ENCODE measurements around the gene HCN3.
"Not testable (repeated sequence)": the region's sequence is repeated elsewhere in the genome, so short reads cannot be mapped to it uniquely, and the experiment has no call there.

HCN3 gene

DNA sequence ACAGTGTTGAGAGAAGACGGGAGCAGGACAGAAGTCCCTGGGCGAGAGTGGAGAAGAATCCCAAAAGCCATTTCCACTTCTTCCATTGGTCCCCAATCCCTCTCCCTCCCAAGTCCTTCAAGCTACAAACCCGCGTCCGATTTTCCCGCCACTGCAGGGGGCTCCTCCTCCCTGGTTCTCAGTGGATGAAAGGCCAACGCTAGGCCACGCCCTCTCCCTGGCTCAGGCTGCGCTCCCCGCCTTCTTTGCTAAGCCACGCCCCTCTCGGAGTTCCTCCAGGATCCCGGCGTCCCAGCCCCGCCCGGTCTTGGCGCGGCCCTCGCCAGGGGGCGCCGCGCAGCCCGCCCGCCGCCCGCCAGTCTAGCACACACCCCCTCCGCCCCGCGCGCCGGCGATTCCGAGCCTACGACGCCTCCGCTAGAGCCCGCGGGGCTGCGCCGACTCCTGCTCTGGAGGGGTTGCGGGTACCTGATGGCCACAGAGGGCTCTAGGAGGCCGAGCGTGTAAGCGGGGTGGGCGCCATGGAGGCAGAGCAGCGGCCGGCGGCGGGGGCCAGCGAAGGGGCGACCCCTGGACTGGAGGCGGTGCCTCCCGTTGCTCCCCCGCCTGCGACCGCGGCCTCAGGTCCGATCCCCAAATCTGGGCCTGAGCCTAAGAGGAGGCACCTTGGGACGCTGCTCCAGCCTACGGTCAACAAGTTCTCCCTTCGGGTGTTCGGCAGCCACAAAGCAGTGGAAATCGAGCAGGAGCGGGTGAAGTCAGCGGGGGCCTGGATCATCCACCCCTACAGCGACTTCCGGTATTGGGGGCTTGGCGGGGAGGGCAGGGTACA, at the start of gene HCN3:
Gene HCN3 (plus strand): TSS at position 394 of the 832 bp plus-strand sequence. CDS start 128 bp downstream, at position 522.
- DNase-seq (ENCODE audit: low read depth in 2 of 2): peak; percentile 87 to 89

DNA sequence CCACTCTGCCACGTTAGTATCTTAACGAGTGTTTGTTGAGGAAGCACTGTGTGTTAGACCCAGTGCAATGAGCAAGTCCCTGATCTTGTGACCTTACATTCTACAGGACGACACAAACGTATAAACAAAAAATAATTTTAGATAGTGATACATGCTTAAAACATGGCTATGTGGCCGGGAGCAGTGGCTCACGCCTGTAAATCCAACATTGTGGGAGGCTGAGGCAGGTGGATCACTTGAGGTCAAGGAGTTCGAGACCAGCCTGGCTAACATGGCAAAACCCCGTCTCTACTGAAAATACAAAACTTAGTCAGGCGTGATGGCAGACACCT, 49.2 kb upstream of the HCN3 start:
- DNase-seq (ENCODE audit: low read depth in 2 of 2): no peak

DNA sequence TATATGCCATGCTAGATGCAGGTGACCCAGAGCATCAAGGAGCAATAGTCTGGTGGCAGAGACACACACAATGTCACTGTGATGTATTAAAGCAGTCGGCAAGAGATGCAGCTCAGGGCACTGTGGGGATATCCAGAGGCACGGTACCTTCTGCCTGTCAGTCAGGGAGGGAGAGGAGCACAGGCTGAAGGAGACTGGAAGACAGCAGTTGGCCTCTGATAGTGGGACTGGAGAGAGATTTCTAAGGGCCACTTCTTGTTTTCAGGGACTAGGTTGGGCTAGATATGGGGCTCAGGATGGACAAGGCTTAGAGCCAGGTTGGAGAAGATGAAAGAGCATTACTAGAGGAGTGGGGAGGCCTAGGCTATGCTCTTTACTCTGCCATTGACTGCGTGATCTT, 46.0 kb upstream of the HCN3 start:
- not testable (repeated sequence) for DNase-seq (ENCODE audit: low read depth in 2 of 2)

DNA sequence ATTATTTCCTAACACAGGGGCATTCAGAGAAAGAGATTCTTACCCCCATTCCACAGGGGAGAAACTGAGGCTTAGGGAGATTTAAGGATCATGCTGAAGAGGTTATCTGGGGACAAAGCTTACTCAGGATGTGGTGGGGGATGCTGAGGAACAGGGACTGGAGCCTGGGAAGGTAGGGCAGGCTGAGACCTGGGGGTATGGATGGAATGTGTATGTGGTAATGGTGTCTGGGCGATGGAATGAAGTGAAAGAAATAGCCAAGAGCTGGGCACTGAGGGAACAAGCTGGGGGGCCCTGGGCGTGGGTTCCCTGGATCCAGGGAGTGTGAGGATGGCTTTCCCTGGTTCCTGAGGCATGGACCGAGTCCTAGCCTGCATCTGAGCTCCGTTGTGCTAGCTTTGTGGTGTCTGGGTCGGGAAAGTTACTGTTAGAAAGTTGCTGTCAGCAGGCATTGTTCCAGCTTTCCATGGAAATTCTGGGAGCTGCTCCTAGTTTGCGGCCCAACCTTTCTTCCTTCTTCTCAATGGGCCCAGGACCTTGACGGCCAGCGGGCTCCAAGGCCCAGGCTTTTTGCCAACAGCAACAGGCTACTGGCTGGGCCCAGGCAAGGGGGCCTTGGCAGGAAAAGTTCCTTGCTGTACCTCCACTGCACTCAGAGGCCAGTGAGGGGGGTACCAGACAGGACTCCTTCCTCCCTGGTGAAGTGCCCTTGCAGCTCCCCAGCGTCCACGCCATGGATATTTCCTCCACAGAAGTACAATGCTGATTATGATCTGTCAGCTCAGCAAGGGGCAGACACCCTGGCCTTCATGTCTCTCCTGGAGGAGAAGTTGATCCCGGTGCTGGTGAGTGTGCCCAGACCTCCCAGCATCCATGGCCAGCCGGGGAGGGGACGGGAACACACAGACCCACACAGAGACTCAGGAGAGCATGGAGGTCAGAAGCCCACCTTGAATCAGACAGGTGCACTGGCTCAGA, 45.0 kb upstream of the HCN3 start:
- DNase-seq (ENCODE audit: low read depth in 2 of 2): not testable (repeated sequence)

DNA sequence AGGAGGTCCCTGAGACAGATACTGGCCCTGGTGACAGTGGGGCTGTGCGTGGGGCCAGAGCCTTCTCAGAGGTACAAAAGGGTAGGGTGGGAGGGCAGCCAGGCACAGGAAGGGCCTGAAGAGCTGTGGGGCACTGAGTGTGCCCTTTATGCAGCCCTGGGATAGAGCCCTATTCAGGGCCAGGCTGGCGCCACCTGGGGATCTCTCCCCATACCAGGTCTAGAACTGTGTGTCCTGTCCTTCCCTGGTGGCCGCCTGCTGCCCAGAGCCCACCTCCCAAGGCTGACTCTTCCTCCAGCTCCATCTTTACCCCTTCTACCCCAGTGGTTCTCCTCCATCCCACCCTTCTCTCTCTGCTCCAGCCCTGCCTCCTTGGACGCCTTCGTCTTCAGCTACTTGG, 43.8 kb upstream of the HCN3 start:
- DNase-seq (ENCODE audit: low read depth in 2 of 2): not testable (repeated sequence)

DNA sequence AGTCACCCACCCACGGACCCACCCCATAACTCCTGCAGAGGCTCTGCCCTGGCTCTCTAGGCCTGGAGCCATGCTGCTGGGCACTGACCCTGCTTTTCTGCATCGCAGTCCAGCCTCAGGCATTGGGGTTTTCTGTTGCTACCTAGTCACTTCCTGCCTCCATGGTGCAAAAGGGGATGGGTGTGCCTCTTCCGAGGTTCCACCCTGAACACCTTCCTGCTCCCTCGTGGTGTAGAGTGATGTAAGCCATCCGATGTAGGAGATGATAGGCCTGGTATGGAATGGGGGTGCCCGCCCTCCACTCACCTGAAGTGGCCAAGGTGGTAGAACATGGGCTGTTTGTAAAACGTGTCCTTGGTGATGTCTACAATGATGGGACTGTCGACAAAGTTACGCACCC, 41.9 kb upstream of the HCN3 start:
- not testable (repeated sequence) for DNase-seq (ENCODE audit: low read depth in 2 of 2)

DNA sequence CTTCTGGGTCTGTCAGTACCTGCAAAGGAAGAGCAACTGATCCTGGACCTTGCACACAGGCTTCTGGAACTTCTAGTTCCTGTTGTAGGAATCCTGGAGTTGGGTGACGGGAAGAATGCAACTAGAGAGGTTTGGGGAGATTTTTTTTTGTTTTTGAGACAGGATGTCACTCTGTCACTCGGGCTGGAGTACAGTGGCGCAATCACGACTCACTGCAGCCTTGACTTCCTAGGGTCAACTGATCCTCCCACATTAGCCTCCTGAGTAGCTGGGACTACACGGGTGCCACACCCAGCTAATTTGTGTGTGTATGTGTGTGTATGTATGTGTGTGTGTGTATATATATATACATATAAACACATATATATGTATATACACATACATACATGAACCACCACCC, 40.8 kb upstream of the HCN3 start:
- DNase-seq (ENCODE audit: low read depth in 2 of 2): no peak

DNA sequence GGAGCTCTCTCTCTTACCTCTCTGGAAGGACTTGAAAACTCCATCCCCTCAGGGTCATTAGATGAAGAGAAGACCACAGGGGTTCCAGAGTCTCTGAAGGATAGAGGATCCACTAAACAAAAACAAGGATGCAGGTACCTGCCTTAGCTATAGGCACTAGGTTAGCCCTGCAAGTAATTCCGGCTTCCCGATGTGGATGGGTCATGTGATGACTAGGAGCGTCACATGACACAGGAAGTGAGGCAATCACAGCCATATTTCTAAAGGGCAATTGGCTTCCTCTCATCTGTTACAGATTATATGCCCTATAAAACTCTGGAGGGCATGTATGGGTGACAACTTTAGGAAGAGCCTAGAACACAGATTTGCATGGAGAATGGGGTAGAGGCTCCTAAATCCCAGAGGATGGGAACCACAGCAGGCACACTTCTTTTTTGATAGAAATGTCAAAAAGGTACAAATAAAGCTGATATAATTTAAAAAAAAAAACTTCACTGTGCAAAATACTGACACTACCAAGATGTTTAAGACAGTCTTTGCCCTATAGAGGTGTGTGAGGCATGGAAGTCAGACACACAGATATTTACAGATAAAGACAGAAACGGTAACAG, 36.1 kb upstream of the HCN3 start:
- peak in 1 of 2 donors; percentile 42 for DNase-seq (ENCODE audit: low read depth in 2 of 2)

DNA sequence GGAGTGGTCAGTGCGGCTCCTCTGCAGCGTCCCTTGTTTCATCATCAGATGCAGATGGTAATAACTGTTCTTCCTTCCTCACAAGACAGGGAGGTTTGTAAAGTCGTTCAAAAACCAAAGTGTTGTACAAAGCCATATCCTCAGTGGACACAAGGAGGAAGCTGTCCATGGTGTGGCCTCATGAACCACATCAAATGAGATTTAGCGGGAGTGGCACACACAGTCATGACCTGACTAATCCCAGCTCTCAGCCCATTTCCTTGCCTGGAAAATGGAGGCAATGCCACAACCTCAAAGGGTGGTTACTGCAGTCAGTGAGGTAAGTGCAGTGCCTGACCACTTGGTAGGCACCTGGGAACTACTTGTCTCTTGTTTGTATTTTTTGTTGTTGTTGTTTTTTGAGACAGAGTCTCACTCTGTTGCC, 35.4 kb upstream of the HCN3 start:
- no peak for DNase-seq (ENCODE audit: low read depth in 2 of 2)

DNA sequence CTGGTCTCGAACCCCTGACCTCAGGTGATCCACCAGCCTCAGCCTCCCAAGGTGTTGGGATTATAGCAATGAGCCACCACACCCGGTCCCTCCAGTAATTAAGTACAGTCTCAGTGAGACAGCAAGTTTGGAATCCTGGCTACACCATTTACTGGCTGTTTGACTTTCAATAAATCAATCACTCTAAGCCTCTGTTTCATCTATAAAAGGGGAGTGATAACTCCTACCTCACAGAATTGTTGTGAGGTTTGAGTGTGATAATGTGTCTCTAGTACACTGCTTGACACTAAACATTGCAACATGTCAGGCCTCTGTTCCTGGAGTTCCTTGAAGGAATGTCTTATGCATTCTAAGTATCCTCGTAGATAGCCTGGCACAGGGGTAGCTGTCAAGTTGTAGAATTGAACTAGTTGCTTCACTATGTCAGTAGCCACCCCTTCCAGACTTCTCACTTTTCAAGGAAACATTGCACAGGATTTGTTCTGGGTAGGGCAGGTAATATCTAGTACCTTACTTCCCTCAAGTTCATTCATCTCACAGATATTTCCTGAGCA, 34.4 kb upstream of the HCN3 start:
- no peak for DNase-seq (ENCODE audit: low read depth in 2 of 2)

DNA sequence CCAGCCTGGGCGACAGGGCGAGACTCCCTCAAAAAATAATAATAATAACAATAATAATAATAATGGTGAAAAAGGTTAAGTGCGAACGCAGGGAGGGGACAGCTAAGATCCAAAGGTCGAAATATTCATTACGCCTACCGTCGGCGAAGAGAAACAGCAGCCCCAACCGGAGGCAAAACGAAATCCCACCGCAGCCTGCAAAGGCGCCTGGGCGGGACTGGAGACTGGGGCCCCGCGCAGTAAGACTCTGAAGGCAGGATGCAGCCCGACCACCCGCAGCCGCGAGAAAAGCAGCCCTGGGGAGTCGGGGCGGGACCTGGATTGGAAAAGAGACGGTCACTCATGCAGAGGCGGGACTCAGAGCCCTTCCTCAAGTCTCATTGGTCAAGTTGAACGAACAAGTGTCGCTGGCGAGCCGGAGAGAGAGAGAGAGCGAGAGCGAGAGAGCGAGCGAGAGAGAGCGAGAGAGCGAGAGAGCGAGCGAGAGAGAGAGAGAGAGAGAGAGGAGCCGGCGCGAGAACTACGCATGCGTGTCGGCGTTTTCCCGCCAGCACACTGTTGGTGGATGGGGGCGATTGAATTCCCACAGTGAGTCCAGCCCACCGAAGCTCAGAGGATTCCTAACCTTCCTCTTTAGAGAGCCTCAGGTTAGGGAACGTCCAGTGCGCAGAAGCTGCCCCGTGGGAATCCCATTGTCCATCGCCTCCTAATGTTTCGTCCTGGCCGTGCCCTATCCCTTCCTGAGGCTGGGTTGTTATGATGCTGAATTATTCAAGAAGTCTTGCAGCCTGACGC, 32.7 kb upstream of the HCN3 start:
- peak; percentile 84 to 89 for DNase-seq (ENCODE audit: low read depth in 2 of 2)

DNA sequence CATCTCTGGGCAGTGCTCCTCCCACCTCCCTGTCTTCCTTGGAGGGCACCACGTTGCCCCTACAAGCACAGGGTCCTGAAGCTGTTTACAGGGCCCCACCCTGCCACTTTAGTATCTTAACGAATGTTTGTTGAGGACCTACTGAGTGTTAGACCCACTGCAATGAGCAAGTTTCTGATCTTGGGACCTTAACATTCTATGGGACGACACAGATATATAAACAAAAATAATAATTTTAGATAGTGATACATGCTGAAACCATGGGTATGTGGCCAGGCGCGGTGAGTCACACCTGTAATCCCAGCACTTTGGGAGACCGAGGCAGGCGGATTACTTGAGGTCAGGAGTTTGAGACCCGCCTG, 32.1 kb upstream of the HCN3 start:
- no peak for DNase-seq (ENCODE audit: low read depth in 2 of 2)

DNA sequence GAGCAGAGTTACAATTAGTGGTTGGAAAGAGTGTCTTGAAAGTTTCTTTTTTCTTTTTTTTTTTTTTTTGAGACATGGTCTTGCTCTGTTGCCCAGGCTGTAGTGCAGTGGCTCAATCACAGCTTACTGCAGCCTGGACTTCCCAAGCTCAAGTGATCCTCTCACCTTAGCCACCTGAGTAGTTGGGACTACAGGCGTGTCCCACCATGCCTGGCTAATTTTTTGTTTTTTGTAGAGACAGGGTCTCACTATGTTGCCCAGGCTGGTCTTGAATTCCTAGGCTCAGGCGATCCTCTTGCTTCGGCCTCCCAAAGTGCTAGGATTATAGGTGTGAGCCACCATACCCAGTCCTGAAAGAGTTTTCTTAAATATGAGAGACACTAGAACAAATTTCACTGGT, 30.5 kb upstream of the HCN3 start:
- DNase-seq (ENCODE audit: low read depth in 2 of 2): not testable (repeated sequence)

DNA sequence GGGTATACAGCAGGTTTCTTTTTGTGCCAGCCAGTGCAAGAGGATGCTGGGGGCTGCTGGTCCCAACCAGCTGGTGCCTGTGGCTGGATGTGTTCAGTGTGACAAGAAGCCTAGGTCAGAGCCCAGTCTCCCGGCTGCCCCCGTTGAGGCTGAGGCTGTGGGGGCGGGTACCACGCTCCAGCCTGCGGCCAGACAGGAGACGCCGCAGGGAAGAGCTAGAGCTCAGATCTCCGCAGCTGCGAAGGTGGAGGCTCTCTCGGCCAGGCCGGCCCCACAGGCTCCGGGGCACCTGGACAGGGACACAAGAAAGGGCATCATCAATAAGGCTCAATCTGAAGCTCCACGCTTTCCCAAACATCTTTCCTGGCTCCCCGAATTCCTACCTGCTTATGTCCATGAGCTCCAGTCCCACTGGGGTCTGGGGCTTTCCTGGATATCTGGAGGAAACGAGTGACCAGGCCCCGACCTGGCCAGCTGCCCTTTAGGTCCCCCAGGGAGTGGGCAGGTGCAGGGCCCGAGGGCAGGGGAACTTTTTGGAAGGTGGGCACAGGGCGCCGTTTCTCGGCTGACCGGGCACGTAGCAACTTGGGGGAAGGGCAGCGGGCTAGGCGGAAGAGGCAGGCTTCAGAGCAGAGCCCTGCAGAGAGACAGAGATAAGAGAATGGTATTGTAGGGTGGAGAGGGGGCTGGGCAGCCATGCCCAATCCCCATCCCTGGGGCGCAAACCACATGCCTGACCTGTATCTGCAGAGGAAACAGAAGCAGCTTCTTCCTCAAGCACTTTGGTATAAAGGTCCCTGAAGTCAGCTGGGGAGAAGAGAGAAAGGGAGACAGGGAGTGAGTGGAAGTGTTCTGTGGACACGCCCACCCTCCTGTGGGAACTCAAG, 29.4 kb upstream of the HCN3 start:
- no peak for DNase-seq (ENCODE audit: low read depth in 2 of 2)

DNA sequence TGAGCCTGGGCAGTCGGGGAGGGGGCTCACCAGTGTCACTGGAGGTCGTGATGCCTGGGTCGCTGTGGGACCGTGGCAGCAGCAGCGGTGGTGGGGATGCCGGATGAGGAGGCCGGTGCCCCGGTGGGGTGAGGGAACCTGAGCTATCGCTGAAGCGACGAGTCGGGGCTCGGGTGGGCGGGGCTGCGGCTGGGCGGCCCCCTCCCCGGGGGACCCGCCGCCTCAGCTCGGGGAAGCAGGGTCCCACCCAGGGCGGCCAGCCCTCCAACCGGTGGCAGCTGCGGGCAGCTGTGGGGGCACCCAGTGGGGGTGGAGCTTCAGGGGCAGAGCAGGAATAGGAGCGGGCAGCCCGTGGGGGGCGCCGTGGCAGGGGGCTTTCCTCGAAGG, 27.0 kb upstream of the HCN3 start:
- DNase-seq (ENCODE audit: low read depth in 2 of 2): no peak

DNA sequence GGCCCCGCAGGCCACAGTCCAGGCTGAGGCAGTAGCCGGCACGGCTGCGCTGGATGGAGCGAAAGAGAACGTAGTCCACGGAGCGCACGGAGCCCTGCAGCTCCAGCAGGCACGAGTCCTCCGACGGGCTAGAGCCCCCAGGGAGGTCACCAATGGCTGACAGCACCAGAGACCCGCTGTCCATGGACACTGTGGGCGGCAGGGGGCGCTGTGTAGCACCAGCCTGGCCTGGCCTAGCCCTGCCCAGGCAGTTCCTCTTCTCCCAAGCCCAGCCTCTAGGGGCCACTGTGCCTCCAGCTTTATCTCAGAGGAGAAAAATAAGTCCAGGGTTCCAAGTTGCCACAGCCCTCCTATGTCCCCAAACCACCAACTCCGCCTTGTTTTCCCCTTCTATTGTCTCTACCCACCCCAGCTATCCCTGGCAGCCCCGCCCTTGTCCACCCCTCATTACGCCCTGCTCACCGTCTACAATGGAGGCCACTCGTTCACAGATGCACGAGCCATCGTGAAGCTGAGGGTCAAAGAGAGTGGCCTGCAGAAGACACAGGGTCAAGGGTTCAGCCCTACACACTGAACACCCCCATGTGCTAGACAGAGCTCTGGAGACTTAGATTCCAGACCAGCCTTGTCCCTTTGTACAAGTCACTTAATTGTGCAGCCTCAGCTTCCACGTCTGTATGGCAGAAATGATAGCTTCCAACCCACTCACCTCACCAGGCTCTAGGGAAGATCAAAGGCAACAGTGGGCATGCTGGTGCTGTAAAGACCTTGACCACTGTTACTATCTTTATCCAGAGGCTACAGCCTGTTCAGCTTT, 26.4 kb upstream of the HCN3 start:
- DNase-seq (ENCODE audit: low read depth in 2 of 2): peak; percentile 87 to 89

DNA sequence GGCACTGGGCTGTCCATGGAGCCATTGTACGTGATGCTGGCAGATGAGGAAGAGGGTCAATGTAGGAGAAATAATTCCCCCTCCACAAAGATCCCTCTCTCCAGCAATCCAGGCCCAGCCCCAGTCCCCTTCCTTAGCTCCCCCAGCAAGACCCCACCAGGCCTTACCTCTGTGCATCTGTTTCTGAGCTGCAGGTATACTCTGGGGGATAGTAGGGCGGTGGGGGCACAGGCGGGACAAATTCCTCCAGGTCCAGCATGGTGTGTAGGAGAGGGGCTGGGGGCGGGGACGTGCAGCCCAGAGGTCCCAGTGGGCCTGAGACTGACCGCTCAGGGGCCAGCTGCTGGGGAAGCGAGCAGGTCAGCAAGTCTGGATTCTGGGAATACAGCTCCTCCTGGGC, 25.7 kb upstream of the HCN3 start:
- DNase-seq (ENCODE audit: low read depth in 2 of 2): no peak

DNA sequence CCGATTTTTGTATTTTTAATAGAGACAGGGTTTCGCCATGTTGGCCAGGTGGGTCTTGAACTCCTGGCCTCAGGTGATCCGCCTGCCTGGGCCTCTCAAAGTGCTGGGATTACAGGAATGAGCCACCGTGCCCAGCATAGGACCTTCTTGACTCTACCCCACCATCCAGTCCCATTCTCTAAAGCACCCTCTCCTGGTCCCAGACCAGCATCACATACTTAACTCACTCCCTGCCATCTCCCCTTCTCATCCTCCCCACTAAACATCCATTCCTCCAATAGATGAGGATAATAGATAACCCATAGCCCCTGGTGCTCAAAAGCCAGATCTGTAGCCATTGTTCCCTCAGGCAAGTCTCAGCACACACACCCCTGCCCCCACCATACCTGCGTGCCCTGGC, 24.1 kb upstream of the HCN3 start:
- no peak for DNase-seq (ENCODE audit: low read depth in 2 of 2)

DNA sequence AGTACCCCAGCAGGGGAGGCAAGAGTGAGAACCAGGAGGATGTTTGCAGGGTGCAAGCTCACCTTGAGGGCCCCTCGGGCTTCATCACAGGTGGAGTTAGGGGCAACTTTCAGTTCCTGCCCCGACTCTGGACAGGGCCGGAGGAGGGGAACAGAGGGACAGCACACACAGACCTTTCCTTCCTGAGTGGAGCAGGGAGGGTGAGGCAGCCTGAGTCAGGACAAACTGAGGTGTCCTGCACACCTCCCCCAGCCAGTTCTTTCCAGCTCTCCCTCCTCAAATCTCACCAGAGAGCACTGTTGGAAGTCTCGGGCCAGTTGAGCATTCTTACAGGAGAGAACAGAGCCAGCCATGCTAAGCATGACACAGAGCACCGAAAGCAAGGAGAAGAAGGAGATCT, 23.5 kb upstream of the HCN3 start:
- DNase-seq (ENCODE audit: low read depth in 2 of 2): no peak

Measured in activated CD8-positive, alpha-beta memory T cell treated with anti-CD3 and anti-CD28 coated beads for 4 hours (primary cell).